ENCODE results near the gene GGA2. TPM values are rescaled to one million over a fixed set of nuclear protein-coding genes. Genes with fewer than 3 reads are reported as not detected.
A peak's percentile ranks its signal among the peaks of the same experiment; 100 is the strongest.

The GGA2 gene
- total RNA-seq, 1 donor from 2014 or later: 93.4 TPM

GRCh38 chr16:23521965-23522364, 11.7 kb upstream of the GGA2 start:
- Mint-ChIP-seq H3K4me3 (no peak overlapping the region), H3K36me3 (ENCODE audit: low read depth) (peaks cover 25% of the 10 kb centered on the region), H3K9me3 (no peaks in the 10 kb centered on the region), H3K27ac (ENCODE audit: unreplicated experiment) (peak overlapping the region; percentile 24), H3K27me3 (ENCODE audit: low read depth) (no peaks in the 10 kb centered on the region), H3K4me1 (no peaks in the 10 kb centered on the region)
- DNase-seq (ENCODE audit: low read depth, low spot score): no peak
- TF ChIP-seq, protein P1, sequence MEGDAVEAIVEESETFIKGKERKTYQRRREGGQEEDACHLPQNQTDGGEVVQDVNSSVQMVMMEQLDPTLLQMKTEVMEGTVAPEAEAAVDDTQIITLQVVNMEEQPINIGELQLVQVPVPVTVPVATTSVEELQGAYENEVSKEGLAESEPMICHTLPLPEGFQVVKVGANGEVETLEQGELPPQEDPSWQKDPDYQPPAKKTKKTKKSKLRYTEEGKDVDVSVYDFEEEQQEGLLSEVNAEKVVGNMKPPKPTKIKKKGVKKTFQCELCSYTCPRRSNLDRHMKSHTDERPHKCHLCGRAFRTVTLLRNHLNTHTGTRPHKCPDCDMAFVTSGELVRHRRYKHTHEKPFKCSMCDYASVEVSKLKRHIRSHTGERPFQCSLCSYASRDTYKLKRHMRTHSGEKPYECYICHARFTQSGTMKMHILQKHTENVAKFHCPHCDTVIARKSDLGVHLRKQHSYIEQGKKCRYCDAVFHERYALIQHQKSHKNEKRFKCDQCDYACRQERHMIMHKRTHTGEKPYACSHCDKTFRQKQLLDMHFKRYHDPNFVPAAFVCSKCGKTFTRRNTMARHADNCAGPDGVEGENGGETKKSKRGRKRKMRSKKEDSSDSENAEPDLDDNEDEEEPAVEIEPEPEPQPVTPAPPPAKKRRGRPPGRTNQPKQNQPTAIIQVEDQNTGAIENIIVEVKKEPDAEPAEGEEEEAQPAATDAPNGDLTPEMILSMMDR (conservative IDR thresholded peaks at IDR 0.05): no peak

- Mint-ChIP-seq H3K4me3 (no peak overlapping the region), H3K4me1 (no peaks in the 10 kb centered on the region), H3K27me3 (ENCODE audit: low read depth) (no peaks in the 10 kb centered on the region), H3K27ac (ENCODE audit: unreplicated experiment) (no peak overlapping the region), H3K9me3 (no peaks in the 10 kb centered on the region), H3K36me3 (ENCODE audit: low read depth) (peaks cover 27% of the 10 kb centered on the region)
- DNase-seq (ENCODE audit: low read depth, low spot score): no peak
- TF ChIP-seq, protein P1 (conservative IDR thresholded peaks at IDR 0.05): no peak
Observed at GRCh38 chr16:23521037-23521743, 10.9 kb upstream of the GGA2 start.

GRCh38 chr16:23520500-23520899, 10.2 kb upstream of the GGA2 start:
- no peaks in the 10 kb centered on the region for H3K27me3 Mint-ChIP-seq (ENCODE audit: low read depth)
- H3K4me1 Mint-ChIP-seq: no peaks in the 10 kb centered on the region
- TF ChIP-seq, protein P1 (conservative IDR thresholded peaks at IDR 0.05): no peak
- peaks cover 27% of the 10 kb centered on the region for H3K36me3 Mint-ChIP-seq (ENCODE audit: low read depth)
- H3K27ac Mint-ChIP-seq (ENCODE audit: unreplicated experiment): no peak overlapping the region
- no peaks in the 10 kb centered on the region for H3K9me3 Mint-ChIP-seq
- no peak for DNase-seq (ENCODE audit: low read depth, low spot score)
- H3K4me3 Mint-ChIP-seq: no peak overlapping the region

DNA sequence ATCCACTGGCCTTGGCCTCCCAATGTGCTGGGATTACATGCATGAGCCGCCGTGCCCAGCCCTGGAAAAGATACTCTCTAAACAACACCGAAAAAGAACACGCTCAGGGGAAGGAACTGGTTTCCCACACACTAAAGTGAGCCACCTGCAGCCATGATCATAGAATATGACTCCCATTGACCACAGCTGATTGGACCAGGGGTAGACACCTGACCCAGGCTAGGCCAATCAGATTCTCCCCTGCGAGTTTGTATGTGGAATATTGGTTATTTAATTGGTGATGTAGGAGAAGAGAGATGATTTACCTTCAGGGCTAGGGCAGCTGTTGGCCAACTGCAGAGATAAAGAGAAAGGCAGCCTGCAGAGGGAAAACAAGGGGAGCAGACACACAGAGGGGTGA, 9.0 kb upstream of the GGA2 start:
- Mint-ChIP-seq H3K9me3 (no peaks in the 10 kb centered on the region), H3K27me3 (ENCODE audit: low read depth) (no peaks in the 10 kb centered on the region), H3K27ac (ENCODE audit: unreplicated experiment) (no peak overlapping the region), H3K36me3 (ENCODE audit: low read depth) (peaks cover 21% of the 10 kb centered on the region), H3K4me3 (no peak overlapping the region), H3K4me1 (no peaks in the 10 kb centered on the region)
- DNase-seq (ENCODE audit: low read depth, low spot score): no peak
- TF ChIP-seq, protein P1 (conservative IDR thresholded peaks at IDR 0.05): no peak

GRCh38 chr16:23518435-23518891, 8.2 kb upstream of the GGA2 start:
- TF ChIP-seq, protein P1 (conservative IDR thresholded peaks at IDR 0.05): no peak
- H3K9me3 Mint-ChIP-seq: no peaks in the 10 kb centered on the region
- no peak for DNase-seq (ENCODE audit: low read depth, low spot score)
- no peak overlapping the region for H3K4me3 Mint-ChIP-seq
- no peak overlapping the region for H3K27ac Mint-ChIP-seq (ENCODE audit: unreplicated experiment)
- H3K4me1 Mint-ChIP-seq: no peaks in the 10 kb centered on the region
- H3K27me3 Mint-ChIP-seq (ENCODE audit: low read depth): no peaks in the 10 kb centered on the region
- H3K36me3 Mint-ChIP-seq (ENCODE audit: low read depth): peaks cover 20% of the 10 kb centered on the region
